Suprapubic skin (tissue), 4 donors: ENCODE measurements around the gene FYTTD1. TPM values are rescaled to one million over a fixed set of nuclear protein-coding genes. Genes with fewer than 3 reads are reported as not detected.
A peak's percentile ranks its signal among the peaks of the same experiment; 100 is the strongest.

Experiments used
- DNase-seq, 2 donors: peaks; one replicate each; pipeline ENCODE4 v3.0.0-alpha.2; 2019; ENCODE audit warnings: low spot score in 2 of 2
- H3K27ac ChIP-seq: fragments of 200-600 bp; sonication (generic); one replicate; pipeline ENCODE4 v1.5.1; 2019
- H3K27me3 ChIP-seq: fragments of 200-600 bp; sonication (generic); one replicate; pipeline ENCODE4 v1.5.1; 2019
- H3K36me3 ChIP-seq: fragments of 200-600 bp; sonication (generic); one replicate; pipeline ENCODE4 v1.5.1; 2019
- H3K4me1 ChIP-seq: fragments of 200-600 bp; sonication (generic); one replicate; pipeline ENCODE4 v1.5.1; 2019
- H3K4me3 ChIP-seq: fragments of 200-600 bp; sonication (generic); one replicate; pipeline ENCODE4 v1.5.1; 2019; ENCODE audit warnings: mild to moderate bottlenecking
- H3K9me3 ChIP-seq: fragments of 200-600 bp; sonication (generic); one replicate; pipeline ENCODE4 v1.5.1; 2019
- EP300 ChIP-seq: sonication (generic); formaldehyde crosslinking; IDR thresholded peaks from one replicate; pipeline ENCODE4 v1.6.1; 2017; ENCODE audit warnings: antibody characterized with exemption
- POLR2A ChIP-seq, 2 donors: fragments of 450-650 bp; IDR thresholded peaks; one replicate each; pipeline ENCODE4 v1.6.1; 2017; ENCODE audit warnings: antibody characterized with exemption in 2 of 2, mild to moderate bottlenecking in 2 of 2, moderate library complexity in 2 of 2
- POLR2AphosphoS5 ChIP-seq, 3 donors: sonication (generic); formaldehyde crosslinking; IDR thresholded peaks; one replicate each; pipeline ENCODE4 v1.6.1; 2017; ENCODE audit warnings: antibody characterized with exemption in 3 of 3
- WGBS: methylation state at CpG from one replicate; pipeline ENCODE4 v1.1.5; 2018; 5-methylcytosine and 5-hydroxymethylcytosine counted together
- total RNA-seq, 4 donors: library from RNA; depleted of rRNA; stranded (reverse); fragments of >200 nt; gene quantifications; one replicate each; pipeline ENCODE4 v1.1.0, GENCODE V29; 2016
- TF ChIP-seq, protein P1 (sequence below), 2 donors: fragments of 200-600 bp in 1 of 2; fragments of 450-650 bp in 1 of 2; sonication (generic) in 1 of 2; IDR thresholded peaks; one replicate each; pipeline ENCODE4 v1.5.1; 2016 to 2019; ENCODE audit warnings: antibody characterized with exemption in 2 of 2, mild to moderate bottlenecking in 1 of 2, moderate library complexity in 1 of 2

Gene FYTTD1
- total RNA-seq, 4 donors from 2014 or later: 46.6 to 53.3 (median 49.9) TPM

DNA sequence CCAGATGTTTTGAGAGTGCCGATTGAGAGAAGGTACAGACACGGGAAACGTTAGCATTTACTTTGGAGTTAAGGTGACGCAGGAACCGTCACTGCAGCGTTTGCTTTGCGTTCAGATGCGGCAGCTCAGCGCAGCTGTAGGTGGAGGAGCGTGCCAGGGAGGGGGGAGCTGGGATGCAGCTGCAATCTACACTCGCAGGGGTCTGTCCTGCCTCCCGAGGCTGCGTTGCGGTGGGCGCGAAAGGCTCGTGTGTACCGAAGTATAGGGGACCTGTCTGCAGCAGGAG, 425 bp upstream of the FYTTD1 start:
- Histone ChIP-seq H3K9me3 (no peaks in the 10 kb centered on the region), H3K27ac (peak overlapping the region; percentile 98), H3K36me3 (no peaks in the 10 kb centered on the region), H3K27me3 (no peaks in the 10 kb centered on the region), H3K4me3 (peak overlapping the region; percentile 92), H3K4me1 (peaks cover 24% of the 10 kb centered on the region)
- DNase-seq: no peak
- WGBS: 0% methylated on average over 13 of the region's 18 CpGs
- TF ChIP-seq, protein P1, sequence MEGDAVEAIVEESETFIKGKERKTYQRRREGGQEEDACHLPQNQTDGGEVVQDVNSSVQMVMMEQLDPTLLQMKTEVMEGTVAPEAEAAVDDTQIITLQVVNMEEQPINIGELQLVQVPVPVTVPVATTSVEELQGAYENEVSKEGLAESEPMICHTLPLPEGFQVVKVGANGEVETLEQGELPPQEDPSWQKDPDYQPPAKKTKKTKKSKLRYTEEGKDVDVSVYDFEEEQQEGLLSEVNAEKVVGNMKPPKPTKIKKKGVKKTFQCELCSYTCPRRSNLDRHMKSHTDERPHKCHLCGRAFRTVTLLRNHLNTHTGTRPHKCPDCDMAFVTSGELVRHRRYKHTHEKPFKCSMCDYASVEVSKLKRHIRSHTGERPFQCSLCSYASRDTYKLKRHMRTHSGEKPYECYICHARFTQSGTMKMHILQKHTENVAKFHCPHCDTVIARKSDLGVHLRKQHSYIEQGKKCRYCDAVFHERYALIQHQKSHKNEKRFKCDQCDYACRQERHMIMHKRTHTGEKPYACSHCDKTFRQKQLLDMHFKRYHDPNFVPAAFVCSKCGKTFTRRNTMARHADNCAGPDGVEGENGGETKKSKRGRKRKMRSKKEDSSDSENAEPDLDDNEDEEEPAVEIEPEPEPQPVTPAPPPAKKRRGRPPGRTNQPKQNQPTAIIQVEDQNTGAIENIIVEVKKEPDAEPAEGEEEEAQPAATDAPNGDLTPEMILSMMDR (IDR thresholded peaks at IDR 0.05): no peak

- peak overlapping the region; percentile 98 for H3K27ac ChIP-seq
- no peaks in the 10 kb centered on the region for H3K27me3 ChIP-seq
- 1% methylated on average over 10 of the region's 43 CpGs for WGBS
- no peaks in the 10 kb centered on the region for H3K9me3 ChIP-seq
- peak; percentile 77 to 84 for DNase-seq
- peak overlapping the region; percentile 92 for H3K4me3 ChIP-seq
- H3K36me3 ChIP-seq: no peaks in the 10 kb centered on the region
- H3K4me1 ChIP-seq: peaks cover 24% of the 10 kb centered on the region
- TF ChIP-seq, protein P1 (IDR thresholded peaks at IDR 0.05): peak in 1 of 2 donors; percentile 8
- TF ChIP-seq POLR2A (IDR thresholded peaks at IDR 0.05): no peak
- no peak for TF ChIP-seq POLR2AphosphoS5 (IDR thresholded peaks at IDR 0.05)
- TF ChIP-seq EP300: no peak
Measured at GRCh38 chr3:197750396-197750831, 731 bp downstream of the FYTTD1 start.

GRCh38 chr3:197750858-197751737, 1.4 kb downstream of the FYTTD1 start:
- peak in 1 of 2 donors; percentile 20 for TF ChIP-seq POLR2A (IDR thresholded peaks at IDR 0.05)
- TF ChIP-seq EP300: no peak
- TF ChIP-seq, protein P1 (IDR thresholded peaks at IDR 0.05): no peak
- TF ChIP-seq POLR2AphosphoS5 (IDR thresholded peaks at IDR 0.05): peak in 1 of 3 donors; percentile 12
- H3K9me3 ChIP-seq: no peaks in the 10 kb centered on the region
- DNase-seq: peak; percentile 84 to 86
- no peaks in the 10 kb centered on the region for H3K36me3 ChIP-seq
- peak overlapping the region; percentile 92 for H3K4me3 ChIP-seq
- 12% methylated on average over 36 of the region's 36 CpGs for WGBS
- no peaks in the 10 kb centered on the region for H3K27me3 ChIP-seq
- peaks cover 26% of the 10 kb centered on the region for H3K4me1 ChIP-seq
- peak overlapping the region; percentile 98 for H3K27ac ChIP-seq

- WGBS: 89% methylated on average over 5 of the region's 5 CpGs
- DNase-seq: no peak
- no peaks in the 10 kb centered on the region for H3K27me3 ChIP-seq
- peaks cover 25% of the 10 kb centered on the region for H3K4me1 ChIP-seq
- peak overlapping the region; percentile 92 for H3K4me3 ChIP-seq
- no peaks in the 10 kb centered on the region for H3K36me3 ChIP-seq
- no peaks in the 10 kb centered on the region for H3K9me3 ChIP-seq
- H3K27ac ChIP-seq: peak overlapping the region; percentile 98
- TF ChIP-seq, protein P1 (IDR thresholded peaks at IDR 0.05): no peak
- TF ChIP-seq POLR2A (IDR thresholded peaks at IDR 0.05) (no peak), EP300 (no peak), POLR2AphosphoS5 (IDR thresholded peaks at IDR 0.05) (no peak)
Measured at GRCh38 chr3:197752107-197752506, 2.4 kb downstream of the FYTTD1 start.

- Histone ChIP-seq H3K4me3 (no peak overlapping the region), H3K9me3 (no peaks in the 10 kb centered on the region), H3K27ac (no peak overlapping the region), H3K4me1 (peaks cover 23% of the 10 kb centered on the region), H3K36me3 (peaks cover 3% of the 10 kb centered on the region), H3K27me3 (no peaks in the 10 kb centered on the region)
- DNase-seq: no peak
- TF ChIP-seq, protein P1 (IDR thresholded peaks at IDR 0.05): peak in 1 of 2 donors; percentile 14
- no peak for TF ChIP-seq POLR2AphosphoS5 (IDR thresholded peaks at IDR 0.05)
- 90% methylated on average over 3 of the region's 3 CpGs for WGBS
Measured at GRCh38 chr3:197753263-197753662, 3.6 kb downstream of the FYTTD1 start.
